GM12878 (cell line): ENCODE measurements around the gene FAM193B. TPM values are rescaled to one million over a fixed set of nuclear protein-coding genes. Genes with fewer than 3 reads are reported as not detected.

Source experiments
- ATAC-seq: fragments of 200-7000 bp; cut with Tn5 transposase; 3 replicates; pipeline ENCODE4 v1.9.1; 2020; ENCODE audit warnings: mild to moderate bottlenecking, moderate library complexity
- BruUV-seq: library from RNA; stranded (reverse); fragments of 400-500 nt; replicated peaks from 2 replicates; lab custom pipeline; 2021; lab: Mats Ljungman, UMichigan
- CTCF ChIA-PET: fragments of 300-600 bp; sonication (Branson Sonifier 250); formaldehyde crosslinking; extraction: SDS; loops from one replicate; lab custom pipeline; 2021; ENCODE audit warnings: inconsistent platforms; lab: Yijun Ruan, JAX
- POLR2A ChIA-PET: fragments of 350-600 bp; formaldehyde crosslinking; extraction: SDS; loops from one replicate; lab custom pipeline; 2021; ENCODE audit warnings: inconsistent platforms; lab: Charles Lee
- RAD21 ChIA-PET: fragments of 300-600 bp; sonication (Branson Sonifier 250); formaldehyde crosslinking; loops from one replicate; lab custom pipeline; 2023; ENCODE audit warnings: antibody characterized with exemption; ENCODE audit not compliant: unreplicated experiment; lab: Charles Lee
- SMC1A ChIA-PET: fragments of 300-600 bp; sonication (Branson Sonifier 250); formaldehyde crosslinking; loops from one replicate; lab custom pipeline; 2023; ENCODE audit not compliant: unreplicated experiment, uncharacterized antibody; lab: Charles Lee
- DNase-seq: peaks from one replicate; pipeline ENCODE4 v3.0.0-alpha.2; 2011; ENCODE audit warnings: low read depth, low spot score
- FAIRE-seq: peaks from 3 replicates; lab custom pipeline; 2011; peaks lifted over from hg19 to GRCh38; lab: Jason Lieb, UNC
- H2AFZ ChIP-seq: 2 replicates; pipeline ENCODE4 v1.6.0; 2011; ENCODE audit warnings: low read depth, low read length, control low read depth; ENCODE audit not compliant: control insufficient read depth
- H3K27ac ChIP-seq: 2 replicates; pipeline ENCODE4 v1.5.1; 2011; ENCODE audit warnings: control low read depth; ENCODE audit not compliant: control insufficient read depth, insufficient read depth
- H3K27me3 ChIP-seq, 2 experiments: replicated peaks in 1 of 2; 2 replicates each; pipeline versions ENCODE4 v1.6.0 to v1.6.1; 2011; ENCODE audit warnings: low read length in 1 of 2; ENCODE audit not compliant: control insufficient read depth in 2 of 2, insufficient read depth in 2 of 2
- H3K36me3 ChIP-seq, 2 experiments: 2 replicates each; pipeline ENCODE4 v1.5.1; 2011; ENCODE audit warnings: low read length in 1 of 2; ENCODE audit not compliant: control insufficient read depth in 2 of 2, insufficient read depth in 2 of 2
- H3K4me1 ChIP-seq: 2 replicates; pipeline ENCODE4 v1.6.1; 2011; ENCODE audit warnings: mild to moderate bottlenecking, low read length, moderate library complexity, mixed read lengths; ENCODE audit not compliant: control insufficient read depth, insufficient read depth
- H3K4me2 ChIP-seq: 2 replicates; pipeline ENCODE4 v1.6.0; 2011; ENCODE audit warnings: control low read depth; ENCODE audit not compliant: control insufficient read depth, insufficient read depth
- H3K4me3 ChIP-seq: fragments of 200-600 bp; sonication (generic); 2 replicates; pipeline ENCODE4 v1.5.1; 2016
- H3K79me2 ChIP-seq: 2 replicates; pipeline ENCODE4 v1.6.0; 2011; ENCODE audit warnings: low read length; ENCODE audit not compliant: control insufficient read depth, insufficient read depth
- H3K9ac ChIP-seq: 2 replicates; pipeline ENCODE4 v1.8.0; 2011; ENCODE audit warnings: low read length, control low read depth, mixed read lengths; ENCODE audit not compliant: control insufficient read depth, insufficient read depth
- H3K9me3 ChIP-seq: replicated peaks from 3 replicates; pipeline ENCODE4 v1.5.1; 2011; ENCODE audit warnings: mild to moderate bottlenecking, low read length; ENCODE audit not compliant: control insufficient read depth, insufficient read depth
- H4K20me1 ChIP-seq: 2 replicates; pipeline ENCODE4 v1.6.0; 2011; ENCODE audit not compliant: control insufficient read depth, insufficient read depth
- BACH1 ChIP-seq: fragments of 450-650 bp; IDR thresholded peaks from 2 replicates; pipeline ENCODE4 v1.6.1; 2017; ENCODE audit warnings: mild to moderate bottlenecking, borderline replicate concordance
- BCL3 ChIP-seq: IDR thresholded peaks from 2 replicates; pipeline ENCODE4 v1.6.1; 2011; ENCODE audit warnings: borderline replicate concordance, low read depth, mild to moderate bottlenecking, moderate library complexity, low read length; ENCODE audit not compliant: insufficient read depth, poor library complexity, severe bottlenecking
- BCLAF1 ChIP-seq: fragments of 450-650 bp; IDR thresholded peaks from 2 replicates; pipeline ENCODE4 v1.6.1; 2017; ENCODE audit warnings: antibody characterized with exemption, mild to moderate bottlenecking, moderate library complexity
- CEBPZ ChIP-seq: fragments of 150-350 bp; IDR thresholded peaks from 2 replicates; pipeline ENCODE4 v1.6.1; 2016; ENCODE audit warnings: low read depth, low read length
- CHD1 ChIP-seq: IDR thresholded peaks from 2 replicates; pipeline ENCODE4 v1.6.1; 2012; ENCODE audit warnings: low read depth, low read length, improper control_type of control experiment
- CHD4 ChIP-seq: fragments of 200-600 bp; sonication (generic); IDR thresholded peaks from 2 replicates; pipeline ENCODE4 v1.6.1; 2016; ENCODE audit warnings: mild to moderate bottlenecking
- GABPA ChIP-seq: IDR thresholded peaks from 2 replicates; pipeline ENCODE4 v1.6.1; 2014; ENCODE audit warnings: antibody characterized with exemption, low read depth, mild to moderate bottlenecking, inconsistent platforms
- HDGF ChIP-seq: fragments of 450-650 bp; IDR thresholded peaks from 2 replicates; pipeline ENCODE4 v1.6.1; 2016; ENCODE audit warnings: antibody characterized with exemption
- JUNB ChIP-seq: IDR thresholded peaks from 2 replicates; pipeline ENCODE4 v1.6.1; 2016; ENCODE audit warnings: antibody characterized with exemption, mild to moderate bottlenecking
- KLF5 ChIP-seq: fragments of 450-650 bp; IDR thresholded peaks from 2 replicates; pipeline ENCODE4 v1.6.1; 2014; ENCODE audit warnings: mild to moderate bottlenecking; ENCODE audit not compliant: partially characterized antibody
- MXI1 ChIP-seq: fragments of 150-350 bp; IDR thresholded peaks from 2 replicates; pipeline ENCODE4 v1.6.1; 2011; ENCODE audit warnings: low read depth, mild to moderate bottlenecking, inconsistent platforms, low read length, improper control_type of control experiment
- SUZ12 ChIP-seq: fragments of 200-600 bp; sonication (generic); IDR thresholded peaks from one replicate; pipeline ENCODE4 v1.6.1; 2018; ENCODE audit warnings: antibody characterized with exemption, mild to moderate bottlenecking; ENCODE audit not compliant: unreplicated experiment
- USF2 ChIP-seq: IDR thresholded peaks from 2 replicates; pipeline ENCODE4 v1.6.1; 2011; ENCODE audit warnings: low read depth, low read length, improper control_type of control experiment, borderline replicate concordance
- YBX1 ChIP-seq: fragments of 450-650 bp; IDR thresholded peaks from 2 replicates; pipeline ENCODE4 v1.6.1; 2016; ENCODE audit warnings: antibody characterized with exemption
- ZNF207 ChIP-seq: fragments of 450-650 bp; IDR thresholded peaks from 2 replicates; pipeline ENCODE4 v1.6.1; 2014; ENCODE audit warnings: antibody characterized with exemption, mild to moderate bottlenecking, borderline replicate concordance
- WGBS: methylation state at CpG from one replicate; pipeline ENCODE4 v1.1.6; 2016; ENCODE audit warnings: low lambda C conversion rate; ENCODE audit not compliant: insufficient replicate concordance, insufficient coverage; ENCODE audit errors: missing lambda C conversion rate; 5-methylcytosine and 5-hydroxymethylcytosine counted together
- in situ Hi-C: fragments of 300-500 bp; cut with MboI; formaldehyde crosslinking; loops from 9 replicates; pipeline ENCODE4 v1.14.3; 2018; ENCODE audit warnings: mixed read lengths
- intact Hi-C: fragments of 100-400 bp; cut with micrococcal nuclease; formaldehyde crosslinking; loops from one replicate; pipeline ENCODE4 v1.14.2; 2022; ENCODE audit not compliant: unreplicated experiment
- polyA plus RNA-seq, 11 experiments: library from polyadenylated mRNA; depleted of rRNA in 4 of 11; unstranded in 6 of 11; stranded (reverse) in 5 of 11; fragments of >200 nt; fragmentation: Nextera tagmentation in 4 of 11; fragmentation: Illumina TruSeq in 1 of 11; extraction: Ambion mirVana in 4 of 11; extraction: Trizol in 1 of 11; gene quantifications; 1 replicate in 1 of 11; 2 replicates in 10 of 11; pipeline versions ENCODE4 v1.2.1 to v1.2.3, GENCODE V29; 2011 to 2016; ENCODE audit warnings: inconsistent platforms in 2 of 11, missing spikeins in 2 of 11, low read depth in 1 of 11
- total RNA-seq, 4 experiments: library from RNA; depleted of rRNA in 3 of 4; stranded (reverse); fragments of >200 nt in 3 of 4; fragmentation: Illumina TruSeq in 1 of 4; extraction: Trizol in 1 of 4; gene quantifications; 2 replicates each; pipeline versions ENCODE4 v1.2.1 to v1.2.3, GENCODE V29; 2013 to 2021

The FAM193B gene
- total and polyA plus RNA-seq, 10 of the 15 experiments (the other 5 are each of a cell fraction or from before 2014, with no cell fraction given) = 3.3 to 47.0 (median 25.1) TPM

- no TSS peak for BruUV-seq
- ChIA-PET SMC1A (no interaction called here), CTCF (interaction anchor here (1.2 to 1.3 kb wide), 2 partner anchors 10 to 24 kb away, joined by 3 to 4 read pairs; no protein-coding TSS in a partner anchor), POLR2A (interaction anchor here (1.0 kb wide), 1 partner anchor 9 kb away, joined by 3 read pairs; no protein-coding TSS in a partner anchor), RAD21 (no interaction called here)
- Histone ChIP-seq H3K27ac (no peak overlapping the region), H3K4me3 (no peak overlapping the region), H3K9ac (no peak overlapping the region), H4K20me1 (no peaks in the 10 kb centered on the region), H3K4me2 (no peak overlapping the region), H3K27me3 (no peaks in the 10 kb centered on the region), H3K79me2 (no peaks in the 10 kb centered on the region), H3K36me3 (peaks cover 7 to 24% of the 10 kb centered on the region in 2 experiments; a peak in 3 of 4 replicates), H3K4me1 (no peaks in the 10 kb centered on the region), H3K9me3 (no peaks in the 10 kb centered on the region), H2AFZ (no peak overlapping the region)
- intact Hi-C loops (no loop called here), in situ Hi-C loops (no loop called here)
- 94% methylated on average over 23 of the region's 27 CpGs for WGBS
- FAIRE-seq = no peak
- ATAC-seq = no peak
- TF ChIP-seq CEBPZ = no peak
- TF ChIP-seq KLF5 = no peak
- no peak for TF ChIP-seq CHD4
- no peak for TF ChIP-seq SUZ12
- TF ChIP-seq BCL3 = no peak
- TF ChIP-seq USF2 = no peak
- no peak for TF ChIP-seq ZNF207
- TF ChIP-seq BACH1 = no peak
- no peak for TF ChIP-seq HDGF
- TF ChIP-seq MXI1 = no peak
- no peak for TF ChIP-seq GABPA
- no peak for TF ChIP-seq YBX1
- no peak for TF ChIP-seq CHD1
- TF ChIP-seq JUNB = no peak
- TF ChIP-seq BCLAF1 = no peak
- DNase-seq = no peak
Observed at GRCh38 chr5:177531209-177531940, 23.0 kb downstream of the FAM193B start.
